ENCODE results near the gene LTA. TPM values are rescaled to one million over a fixed set of nuclear protein-coding genes. Genes with fewer than 3 reads are reported as not detected.

Gene LTA
- total RNA-seq, 1 experiment from 2014 or later = not detected

GRCh38 chr6:31541059-31541657 is 30.9 kb upstream of the LTA start:
- no peak overlapping the region for H2BK15ac ChIP-seq (ENCODE audit: low read depth, low read length)
- H4K8ac ChIP-seq (replicated peaks; ENCODE audit: insufficient read length, low read depth, low read length) = peak overlapping the region; percentile 85
- no peak overlapping the region for H3K23ac ChIP-seq (ENCODE audit: insufficient read length, low read depth, low read length)
- peak overlapping the region; percentile 9 for H4K91ac ChIP-seq (ENCODE audit: insufficient read length, low read depth, low read length)
- peak overlapping the region; percentile 99 for H4K5ac ChIP-seq (ENCODE audit: insufficient read length, low read depth, low read length)
- peak overlapping the region; percentile 64 for H3K14ac ChIP-seq (ENCODE audit: insufficient read depth, low read length)
- Mint-ChIP-seq H3K27ac (peak overlapping the region; percentile 99 to 100 (median 100)), H3K4me3 (peak overlapping the region; percentile 98 to 99), H3K4me1 (peaks cover 42 to 45% of the 10 kb centered on the region in 2 experiments), H3K27me3 (ENCODE audit: low read depth) (no peaks in the 10 kb centered on the region), H3K36me3 (ENCODE audit: insufficient read depth in 1 of 3, low read depth in 3 of 3) (peaks cover 46 to 54% (median 53%) of the 10 kb centered on the region in 3 experiments), H3K9me3 (no peaks in the 10 kb centered on the region; a peak in 1 of 5 replicates)
- no peaks in the 10 kb centered on the region for H3K9me3 ChIP-seq (ENCODE audit: control insufficient read depth, low read depth, low read length)
- H3T11ph ChIP-seq (ENCODE audit: low read length) = peak overlapping the region; percentile 91
- no peak for TF ChIP-seq CTCF (conservative IDR thresholded peaks at IDR 0.05)
- peak overlapping the region; percentile 59 for H3K4me2 ChIP-seq (ENCODE audit: insufficient read depth, insufficient read length, low read length)
- H2BK20ac ChIP-seq (ENCODE audit: low read depth, low read length, poor library complexity, severe bottlenecking) = no peak overlapping the region
- no peak overlapping the region for H2AFZ ChIP-seq (ENCODE audit: low read length)
- peaks cover 31% of the 10 kb centered on the region for H3K79me2 ChIP-seq (ENCODE audit: insufficient read depth, low read length)
- peak overlapping the region; percentile 100 for H3K9ac ChIP-seq (ENCODE audit: extremely low read depth, insufficient read length, low read length)
- no peaks in the 10 kb centered on the region for H4K20me1 ChIP-seq (ENCODE audit: control insufficient read depth, insufficient read depth, insufficient read length)
- peaks cover 2% of the 10 kb centered on the region; the same call in 1 of the 2 replicates for H3K4me1 ChIP-seq (ENCODE audit: insufficient read depth, low read length)
- peaks cover 5% of the 10 kb centered on the region for H3K79me1 ChIP-seq (ENCODE audit: insufficient read depth, low read depth, low read length, poor library complexity, severe bottlenecking)
- no peak overlapping the region for H2BK12ac ChIP-seq (ENCODE audit: insufficient read length, low read depth, low read length)
- H3K27ac ChIP-seq (ENCODE audit: insufficient read length, low read depth, low read length) = peak overlapping the region; percentile 96
- no peak for DNase-seq
- peaks cover 5% of the 10 kb centered on the region for H3K23me2 ChIP-seq (ENCODE audit: insufficient read length, low read depth, low read length, poor library complexity, severe bottlenecking)
- H3K18ac ChIP-seq (ENCODE audit: insufficient read length, low read depth, low read length) = peak overlapping the region; percentile 96
- H2AK5ac ChIP-seq (ENCODE audit: insufficient read length, low read length) = peak overlapping the region; percentile 56
- H2BK120ac ChIP-seq (ENCODE audit: low read depth, low read length, poor library complexity, severe bottlenecking) = peak overlapping the region; percentile 87
- peak overlapping the region; percentile 80 for H3K56ac ChIP-seq (ENCODE audit: insufficient read length, low read depth, low read length)
- WGBS (ENCODE audit: extremely low coverage, insufficient read length, low lambda C conversion rate) = no CpG with 5 or more reads among the region's 21 CpGs
- peak overlapping the region; percentile 88; the same call in 1 of the 2 replicates for H3K4ac ChIP-seq (ENCODE audit: low read depth, low read length)
- H3K27me3 ChIP-seq (ENCODE audit: insufficient read depth, low read length) = no peaks in the 10 kb centered on the region
- H2BK5ac ChIP-seq (ENCODE audit: insufficient read length, low read length) = peak overlapping the region; percentile 100

Measured in H9 (cell line).